Measurements from ENCODE around the gene SNPH.

DNA sequence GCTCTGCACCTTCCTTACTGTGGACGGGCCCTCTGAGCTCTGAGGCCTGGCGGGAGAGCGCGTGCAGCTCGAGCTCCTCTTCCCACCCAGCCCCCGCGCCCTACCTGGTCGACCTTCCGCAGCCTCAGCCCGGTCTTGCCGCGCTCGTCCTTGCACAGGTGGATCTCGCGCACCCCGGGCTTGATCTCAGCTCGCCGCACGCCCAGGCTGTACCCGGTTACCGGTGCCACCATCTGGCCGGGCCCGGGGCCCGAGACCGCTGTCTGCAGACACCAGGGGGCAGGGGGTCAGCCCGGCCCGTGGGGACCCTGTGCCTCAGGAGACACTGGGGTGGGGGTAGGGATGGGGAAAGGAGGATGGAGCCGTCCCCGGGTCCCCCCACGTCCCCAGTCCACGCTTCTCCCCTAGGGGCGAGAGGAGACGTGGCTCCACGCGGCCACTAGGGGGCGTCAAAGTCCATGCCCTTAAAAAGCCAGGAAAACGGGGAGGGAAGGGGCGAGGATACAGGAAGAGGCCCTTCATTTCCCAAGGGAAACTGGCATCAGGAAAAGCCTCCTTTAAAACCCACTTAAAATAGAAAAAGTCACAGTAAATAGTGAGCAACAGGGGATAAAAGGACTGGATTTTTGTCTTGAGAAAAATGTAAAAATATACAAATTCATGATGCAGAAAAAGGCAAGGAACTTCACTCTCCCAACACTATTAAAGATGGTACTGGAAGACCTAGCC is 47.3 kb downstream of the SNPH start:
- TF ChIP-seq FOXM1 (IDR thresholded peaks at IDR 0.05; ENCODE audit: borderline replicate concordance) (no peak), ZNF384 (IDR thresholded peaks at IDR 0.05) (no peak), SUZ12 (IDR thresholded peaks at IDR 0.05) (no peak), ELF4 (IDR thresholded peaks at IDR 0.05) (no peak), ARNT (IDR thresholded peaks at IDR 0.05) (no peak), CTBP1 (IDR thresholded peaks at IDR 0.05; ENCODE audit: borderline replicate concordance) (no peak), BHLHE40 (IDR thresholded peaks at IDR 0.05; ENCODE audit: borderline replicate concordance) (no peak)
